ENCODE results near the gene TMTC2. TPM values are rescaled to one million over a fixed set of nuclear protein-coding genes. Genes with fewer than 3 reads are reported as not detected.
A peak's percentile ranks its signal among the peaks of the same experiment; 100 is the strongest.
"Not testable (repeated sequence)": the region's sequence is repeated elsewhere in the genome, so short reads cannot be mapped to it uniquely, and the experiment has no call there.

Gene TMTC2
- total RNA-seq, 4 donors from 2014 or later: 19.5 to 35.8 (median 22.9) TPM

DNA sequence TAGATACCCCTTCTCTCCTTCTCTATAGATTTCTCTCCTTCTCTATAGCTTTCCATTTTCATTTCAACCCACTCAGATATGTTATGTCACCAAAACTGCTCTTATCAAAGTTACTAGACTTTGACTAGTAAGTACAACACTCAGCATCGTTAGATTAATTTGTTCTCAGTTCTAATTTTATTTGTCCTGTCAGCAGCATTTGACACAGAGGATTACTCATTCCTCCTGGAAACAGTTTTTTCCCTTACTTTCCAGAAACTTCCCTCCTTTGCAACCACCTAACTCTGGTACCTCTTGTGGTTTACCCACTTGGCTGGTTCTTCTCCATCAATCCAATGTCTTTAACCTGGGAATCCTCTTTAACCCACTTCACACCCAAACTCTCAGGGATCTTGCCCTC lies 423.7 kb downstream of the TMTC2 start:
- no peak overlapping the region for H3K4me3 ChIP-seq
- H3K36me3 ChIP-seq: no peaks in the 10 kb centered on the region
- no peak overlapping the region for H3K27ac ChIP-seq
- no peaks in the 10 kb centered on the region for H3K4me1 ChIP-seq
- DNase-seq (ENCODE audit: low spot score in 2 of 2): no peak
- H3K27me3 ChIP-seq: no peaks in the 10 kb centered on the region
- WGBS, 2 donors: 85 to 95% methylated on average over 1 of the region's 1 CpG
- H3K9me3 ChIP-seq: no peaks in the 10 kb centered on the region
- no peak for TF ChIP-seq CTCF (IDR thresholded peaks at IDR 0.05)
- TF ChIP-seq POLR2A (IDR thresholded peaks at IDR 0.05): no peak
- TF ChIP-seq EP300 (IDR thresholded peaks at IDR 0.05): no peak

DNA sequence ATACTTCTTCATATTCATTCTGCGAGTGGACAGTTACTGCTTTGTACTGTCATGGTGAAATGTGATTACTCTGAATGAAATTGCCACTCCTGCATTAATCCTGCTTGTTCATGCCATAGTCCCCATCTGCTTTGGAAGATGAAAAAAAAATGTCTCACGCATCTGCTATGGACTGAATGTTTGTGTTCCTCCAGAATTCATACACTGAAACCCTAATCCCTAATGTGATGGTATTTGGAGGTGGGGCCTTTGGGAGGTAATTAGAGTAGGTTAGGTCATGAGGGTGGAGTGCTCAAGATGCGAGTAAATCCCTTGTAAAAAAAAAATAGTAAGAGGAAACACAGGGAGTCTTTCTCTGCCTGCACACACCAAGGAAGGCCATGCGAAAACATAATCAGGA lies 427.2 kb downstream of the TMTC2 start:
- no peaks in the 10 kb centered on the region for H3K36me3 ChIP-seq
- peaks cover 0 to 6% (median 0%) of the 10 kb centered on the region in 4 donors for H3K9me3 ChIP-seq
- no peak for DNase-seq (ENCODE audit: low spot score in 2 of 2)
- H3K27me3 ChIP-seq: no peaks in the 10 kb centered on the region
- TF ChIP-seq EP300 (IDR thresholded peaks at IDR 0.05) (no peak), CTCF (IDR thresholded peaks at IDR 0.05) (no peak), POLR2A (IDR thresholded peaks at IDR 0.05) (no peak)
- H3K4me3 ChIP-seq: no peak overlapping the region
- 41 to 50% methylated on average over 4 of the region's 4 CpGs for WGBS, 2 donors
- H3K4me1 ChIP-seq: no peaks in the 10 kb centered on the region
- no peak overlapping the region for H3K27ac ChIP-seq

DNA sequence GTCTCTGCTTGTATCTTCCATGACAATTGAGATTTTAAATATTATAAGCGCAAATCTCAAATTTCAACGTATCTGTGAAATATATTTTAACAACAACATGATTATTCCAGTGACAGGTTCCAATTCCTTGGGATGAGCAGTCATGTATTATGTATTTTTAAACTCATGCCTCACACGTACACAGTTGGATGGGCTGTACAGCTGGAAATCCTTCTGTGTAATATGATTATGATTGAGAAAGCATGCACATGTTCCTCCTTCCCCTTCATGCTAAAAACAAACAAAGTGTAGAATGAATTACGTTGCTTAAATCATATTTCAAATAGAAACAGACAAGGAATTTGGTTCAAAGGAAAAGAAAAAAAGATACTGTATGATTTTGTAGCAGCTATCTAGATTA lies 428.3 kb downstream of the TMTC2 start:
- H3K9me3 ChIP-seq: peaks cover 0 to 6% (median 0%) of the 10 kb centered on the region in 4 donors
- 65 to 67% methylated on average over 4 of the region's 4 CpGs for WGBS, 2 donors
- no peak overlapping the region for H3K4me3 ChIP-seq
- no peak overlapping the region for H3K27ac ChIP-seq
- no peaks in the 10 kb centered on the region for H3K27me3 ChIP-seq
- H3K36me3 ChIP-seq: no peaks in the 10 kb centered on the region
- no peak for DNase-seq (ENCODE audit: low spot score in 2 of 2)
- no peaks in the 10 kb centered on the region for H3K4me1 ChIP-seq
- no peak for TF ChIP-seq CTCF (IDR thresholded peaks at IDR 0.05)
- no peak for TF ChIP-seq EP300 (IDR thresholded peaks at IDR 0.05)
- TF ChIP-seq POLR2A (IDR thresholded peaks at IDR 0.05): no peak

DNA sequence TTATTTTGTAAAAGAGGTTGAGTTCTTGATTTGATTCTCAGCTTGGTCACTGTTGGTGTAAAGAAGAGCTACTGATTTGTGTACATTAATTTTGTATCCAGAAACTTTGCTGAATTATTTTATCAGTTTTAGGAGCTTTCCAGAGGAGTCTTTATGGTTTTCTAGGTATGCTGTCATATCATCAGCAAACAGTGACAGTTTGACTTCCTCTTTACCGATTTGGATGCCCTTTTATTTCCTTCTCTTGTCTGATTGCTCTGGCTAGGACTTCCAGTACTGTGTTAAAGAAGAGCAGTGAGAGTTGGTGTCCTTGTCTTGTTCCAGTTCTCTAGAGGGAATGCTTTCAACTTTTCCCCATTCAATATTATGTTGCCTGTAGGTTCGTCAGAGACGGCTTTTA lies 431.2 kb downstream of the TMTC2 start:
- not testable (repeated sequence) for H3K36me3 ChIP-seq; H3K4me1 ChIP-seq; H3K9me3 ChIP-seq; H3K27me3 ChIP-seq; DNase-seq (ENCODE audit: low spot score in 2 of 2); H3K27ac ChIP-seq; H3K4me3 ChIP-seq
- 72 to 81% methylated on average over 3 of the region's 3 CpGs for WGBS, 2 donors

- H3K9me3 ChIP-seq: peaks cover 0 to 6% (median 0%) of the 10 kb centered on the region in 4 donors
- no peak overlapping the region for H3K4me3 ChIP-seq
- H3K27ac ChIP-seq: peak overlapping the region in 1 of 4 donors; percentile 27
- 85 to 99% methylated on average over 11 to 15 of the region's 15 CpGs for WGBS, 2 donors
- DNase-seq (ENCODE audit: low spot score in 2 of 2): no peak
- H3K36me3 ChIP-seq: no peaks in the 10 kb centered on the region
- TF ChIP-seq CTCF (IDR thresholded peaks at IDR 0.05) (no peak), EP300 (IDR thresholded peaks at IDR 0.05) (no peak), POLR2A (IDR thresholded peaks at IDR 0.05) (no peak)
- no peaks in the 10 kb centered on the region for H3K4me1 ChIP-seq
- H3K27me3 ChIP-seq: no peaks in the 10 kb centered on the region
Measured at GRCh38 chr12:83121897-83122622, 435.4 kb downstream of the TMTC2 start.

GRCh38 chr12:83122623-83122934 lies 435.9 kb downstream of the TMTC2 start:
- TF ChIP-seq CTCF (IDR thresholded peaks at IDR 0.05): no peak
- TF ChIP-seq POLR2A (IDR thresholded peaks at IDR 0.05): no peak
- TF ChIP-seq EP300 (IDR thresholded peaks at IDR 0.05): no peak
- Histone ChIP-seq H3K4me1 (no peaks in the 10 kb centered on the region), H3K27ac (peak overlapping the region in 1 of 4 donors; percentile 27), H3K9me3 (peaks cover 0 to 6% (median 0%) of the 10 kb centered on the region in 4 donors), H3K4me3 (no peak overlapping the region), H3K27me3 (no peaks in the 10 kb centered on the region), H3K36me3 (no peaks in the 10 kb centered on the region)
- WGBS, 2 donors: 73 to 90% methylated on average over 3 of the region's 3 CpGs
- DNase-seq (ENCODE audit: low spot score in 2 of 2): no peak

Data from tibial nerve (tissue), 4 donors.